Measurements from ENCODE around the gene COPS9.

DNA sequence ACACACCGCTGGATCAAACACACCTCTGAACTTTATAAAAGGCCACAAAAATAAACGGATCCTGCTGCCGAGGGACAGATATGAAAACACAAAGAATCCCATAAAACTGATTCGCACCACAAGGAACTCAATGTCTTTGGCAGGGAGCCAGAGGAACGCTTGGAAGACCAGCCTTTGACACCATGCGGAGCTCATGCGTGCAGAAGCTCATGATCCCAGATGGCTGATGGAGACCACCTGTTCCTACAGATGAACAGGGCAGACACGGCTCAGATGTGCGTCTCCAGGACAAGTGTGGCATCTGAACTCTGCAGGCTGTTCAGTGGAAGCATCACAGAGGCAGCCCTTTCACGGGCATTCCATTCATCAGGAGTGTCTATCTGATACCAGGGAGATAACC lies 24.9 kb downstream of the COPS9 start:
- TF ChIP-seq, protein P1, sequence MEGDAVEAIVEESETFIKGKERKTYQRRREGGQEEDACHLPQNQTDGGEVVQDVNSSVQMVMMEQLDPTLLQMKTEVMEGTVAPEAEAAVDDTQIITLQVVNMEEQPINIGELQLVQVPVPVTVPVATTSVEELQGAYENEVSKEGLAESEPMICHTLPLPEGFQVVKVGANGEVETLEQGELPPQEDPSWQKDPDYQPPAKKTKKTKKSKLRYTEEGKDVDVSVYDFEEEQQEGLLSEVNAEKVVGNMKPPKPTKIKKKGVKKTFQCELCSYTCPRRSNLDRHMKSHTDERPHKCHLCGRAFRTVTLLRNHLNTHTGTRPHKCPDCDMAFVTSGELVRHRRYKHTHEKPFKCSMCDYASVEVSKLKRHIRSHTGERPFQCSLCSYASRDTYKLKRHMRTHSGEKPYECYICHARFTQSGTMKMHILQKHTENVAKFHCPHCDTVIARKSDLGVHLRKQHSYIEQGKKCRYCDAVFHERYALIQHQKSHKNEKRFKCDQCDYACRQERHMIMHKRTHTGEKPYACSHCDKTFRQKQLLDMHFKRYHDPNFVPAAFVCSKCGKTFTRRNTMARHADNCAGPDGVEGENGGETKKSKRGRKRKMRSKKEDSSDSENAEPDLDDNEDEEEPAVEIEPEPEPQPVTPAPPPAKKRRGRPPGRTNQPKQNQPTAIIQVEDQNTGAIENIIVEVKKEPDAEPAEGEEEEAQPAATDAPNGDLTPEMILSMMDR (conservative IDR thresholded peaks at IDR 0.05) = no peak
- no peak for TF ChIP-seq ZFX (IDR thresholded peaks at IDR 0.05)

All from C4-2B (cell line).